CD14-positive monocyte (primary cell): ENCODE results near the gene TUSC2. TPM values are rescaled to one million over a fixed set of nuclear protein-coding genes. Genes with fewer than 3 reads are reported as not detected.

Source experiments
- DNase-seq, 3 donors: peaks; one replicate each; pipeline ENCODE4 v3.0.0-alpha.2; 2011 to 2022
- H2AFZ ChIP-seq: 2 replicates; pipeline ENCODE4 v1.6.0; 2012; ENCODE audit warnings: mild to moderate bottlenecking, low read depth, low read length, inconsistent platforms; ENCODE audit not compliant: insufficient read depth, poor library complexity, severe bottlenecking
- H3K27ac ChIP-seq, 2 donors: 1 replicate in 1 of 2; 2 replicates in 1 of 2; pipeline ENCODE4 v1.5.1; 2012 to 2013; ENCODE audit warnings: low read length in 2 of 2, control low read depth in 1 of 2, inconsistent platforms in 1 of 2, low read depth in 1 of 2, mild to moderate bottlenecking in 1 of 2
- H3K27me3 ChIP-seq, 2 donors: one replicate each; pipeline versions ENCODE4 v1.6.0 to v1.6.1; 2011 to 2013; ENCODE audit warnings: low read length in 2 of 2; ENCODE audit not compliant: control insufficient read depth in 2 of 2, insufficient read depth in 2 of 2
- H3K36me3 ChIP-seq, 2 donors: replicated peaks in 1 of 2; 1 replicate in 1 of 2; 2 replicates in 1 of 2; pipeline versions ENCODE4 v1.5.1 to v1.6.1; 2012 to 2013; ENCODE audit warnings: low read length in 2 of 2, control low read depth in 1 of 2, inconsistent platforms in 1 of 2, mild to moderate bottlenecking in 1 of 2; ENCODE audit not compliant: insufficient read depth in 2 of 2, control insufficient read depth in 1 of 2
- H3K4me1 ChIP-seq, 2 donors: 1 replicate in 1 of 2; 2 replicates in 1 of 2; pipeline versions ENCODE4 v1.5.1 to v1.6.1; 2012 to 2013; ENCODE audit warnings: low read length in 2 of 2, control low read depth in 1 of 2, inconsistent platforms in 1 of 2, mild to moderate bottlenecking in 1 of 2, moderate library complexity in 1 of 2; ENCODE audit not compliant: insufficient read depth in 2 of 2, control insufficient read depth in 1 of 2
- H3K4me2 ChIP-seq: replicated peaks from 2 replicates; pipeline ENCODE3; 2012; ENCODE audit warnings: low read length, moderate library complexity, mild to moderate bottlenecking; ENCODE audit not compliant: poor library complexity, severe bottlenecking; ENCODE audit errors: extremely low read depth
- H3K4me3 ChIP-seq, 3 experiments: fragments of 200-600 bp in 1 of 3; sonication (generic) in 1 of 3; replicated peaks in 1 of 3; 1 replicate in 2 of 3; 2 replicates in 1 of 3; pipeline ENCODE4 v1.5.1; 2011 to 2013; ENCODE audit warnings: low read length in 3 of 3, mild to moderate bottlenecking in 3 of 3, control low read depth in 2 of 3, low read depth in 2 of 3, inconsistent platforms in 1 of 3, moderate library complexity in 1 of 3
- H3K79me2 ChIP-seq: 2 replicates; pipeline ENCODE4 v1.6.0; 2012; ENCODE audit warnings: mild to moderate bottlenecking, control low read depth, inconsistent platforms, low read length, moderate library complexity; ENCODE audit not compliant: insufficient read depth
- H3K9ac ChIP-seq: 2 replicates; pipeline ENCODE4 v1.6.0; 2017; ENCODE audit warnings: low read length, mild to moderate bottlenecking; ENCODE audit not compliant: insufficient read depth, poor library complexity, severe bottlenecking
- H3K9me3 ChIP-seq, 2 donors: replicated peaks in 1 of 2; 1 replicate in 1 of 2; 2 replicates in 1 of 2; pipeline versions ENCODE4 v1.5.1 to v1.6.1; 2012 to 2013; ENCODE audit warnings: low read length in 2 of 2, control low read depth in 1 of 2; ENCODE audit not compliant: control insufficient read depth in 1 of 2, insufficient read depth in 1 of 2
- H4K20me1 ChIP-seq: 2 replicates; pipeline ENCODE4 v1.6.0; 2012; ENCODE audit warnings: mild to moderate bottlenecking, low read length, control low read depth, moderate library complexity; ENCODE audit not compliant: insufficient read depth
- H3K27ac Mint-ChIP-seq, 7 donors: one replicate each; pipeline ENCODE4 v1.8.0; 2020; ENCODE audit warnings: mild to moderate bottlenecking in 7 of 7, mixed read lengths in 7 of 7, moderate library complexity in 6 of 7, inconsistent platforms in 2 of 7
- H3K27me3 Mint-ChIP-seq, 3 donors: one replicate each; pipeline ENCODE4 v1.8.0; 2021 to 2022; ENCODE audit warnings: low read depth in 3 of 3, mild to moderate bottlenecking in 3 of 3, mixed read lengths in 3 of 3, moderate library complexity in 3 of 3, inconsistent platforms in 1 of 3
- H3K36me3 Mint-ChIP-seq, 2 donors: one replicate each; pipeline ENCODE4 v1.8.0; 2020; ENCODE audit warnings: mixed read lengths in 2 of 2, inconsistent platforms in 1 of 2, mild to moderate bottlenecking in 1 of 2
- H3K4me1 Mint-ChIP-seq: one replicate; pipeline ENCODE4 v1.8.0; 2020; ENCODE audit warnings: mild to moderate bottlenecking, mixed read lengths
- H3K4me3 Mint-ChIP-seq, 2 donors: one replicate each; pipeline ENCODE4 v1.8.0; 2020; ENCODE audit warnings: mild to moderate bottlenecking in 2 of 2, mixed read lengths in 2 of 2, moderate library complexity in 1 of 2
- H3K9me3 Mint-ChIP-seq, 7 donors: one replicate each; pipeline ENCODE4 v1.8.0; 2020 to 2022; ENCODE audit warnings: mixed read lengths in 7 of 7, mild to moderate bottlenecking in 6 of 7, moderate library complexity in 6 of 7, inconsistent platforms in 2 of 7
- WGBS: methylation state at CpG from one replicate; pipeline ENCODE4 v1.1.5; 2013; ENCODE audit warnings: missing lambda C conversion rate; ENCODE audit not compliant: insufficient coverage; 5-methylcytosine and 5-hydroxymethylcytosine counted together
- intact Hi-C, 2 donors: fragments of 100-400 bp; cut with micrococcal nuclease; formaldehyde crosslinking; loops; one replicate each; pipeline versions ENCODE4 v1.15.0 to v1.15.1; 2023
- polyA plus RNA-seq, 3 donors: library from polyadenylated mRNA; depleted of rRNA in 1 of 3; unstranded in 2 of 3; stranded (reverse) in 1 of 3; fragments of 300-500 nt in 2 of 3; fragments of >200 nt in 1 of 3; fragmentation: Illumina TruSeq in 2 of 3; gene quantifications; 1 replicate in 2 of 3; 2 replicates in 1 of 3; pipeline ENCODE4 v1.2.3, GENCODE V29; 2012 to 2021
- TF ChIP-seq, protein P1 (sequence below): fragments of 200-600 bp; IDR thresholded peaks from one replicate; pipeline ENCODE4 v1.8.0; 2022; ENCODE audit warnings: antibody characterized with exemption, mild to moderate bottlenecking

TUSC2 gene
- polyA plus RNA-seq, 3 donors: 22.6 to 55.7 (median 47.0) TPM

DNA sequence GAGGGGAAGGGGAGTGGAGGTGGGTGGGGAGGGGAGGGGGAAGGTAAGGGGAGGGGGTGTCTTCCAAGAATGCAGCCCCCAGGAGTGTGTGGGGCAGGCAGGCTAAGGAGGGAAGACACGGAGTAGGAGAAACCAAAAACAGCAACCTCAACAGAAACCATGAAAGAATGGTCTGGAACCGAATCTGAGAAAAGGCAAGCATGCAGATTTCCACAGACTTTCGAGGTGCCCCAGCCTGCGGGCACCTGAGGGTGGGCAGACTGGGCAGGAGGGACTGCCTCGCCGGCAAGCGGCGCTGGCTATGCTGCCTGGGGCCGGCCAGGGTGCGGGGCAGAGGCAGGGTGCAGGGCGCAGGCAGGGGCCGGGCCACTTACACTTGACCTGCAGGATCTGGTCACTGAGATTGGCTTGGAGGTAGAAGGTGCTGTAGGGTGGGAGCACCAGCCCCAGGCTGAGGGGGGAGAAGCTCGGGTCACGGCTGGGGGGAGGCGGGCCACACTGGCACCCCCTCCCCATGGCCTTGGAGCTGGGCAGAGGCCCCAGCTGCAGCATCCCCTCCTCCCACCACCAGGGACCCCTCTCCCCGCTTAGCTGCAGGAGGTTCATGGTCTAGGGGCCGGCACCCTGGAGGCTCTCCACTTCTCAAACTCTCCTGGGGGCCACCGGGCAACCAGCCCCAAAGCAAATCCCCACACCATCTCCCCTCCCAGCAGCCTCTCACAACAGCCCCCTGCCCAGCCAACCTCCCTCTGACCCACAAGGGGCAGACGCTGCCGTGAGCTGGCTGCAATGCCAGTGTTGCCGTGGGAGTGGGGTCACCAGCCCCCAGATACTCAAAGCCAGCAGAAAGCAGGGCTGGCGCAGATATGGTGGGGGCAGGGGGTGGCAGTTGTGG is 46.6 kb upstream of the TUSC2 start:
- no peaks in the 10 kb centered on the region for H3K36me3 Mint-ChIP-seq
- 76% methylated on average over 14 of the region's 22 CpGs for WGBS

DNA sequence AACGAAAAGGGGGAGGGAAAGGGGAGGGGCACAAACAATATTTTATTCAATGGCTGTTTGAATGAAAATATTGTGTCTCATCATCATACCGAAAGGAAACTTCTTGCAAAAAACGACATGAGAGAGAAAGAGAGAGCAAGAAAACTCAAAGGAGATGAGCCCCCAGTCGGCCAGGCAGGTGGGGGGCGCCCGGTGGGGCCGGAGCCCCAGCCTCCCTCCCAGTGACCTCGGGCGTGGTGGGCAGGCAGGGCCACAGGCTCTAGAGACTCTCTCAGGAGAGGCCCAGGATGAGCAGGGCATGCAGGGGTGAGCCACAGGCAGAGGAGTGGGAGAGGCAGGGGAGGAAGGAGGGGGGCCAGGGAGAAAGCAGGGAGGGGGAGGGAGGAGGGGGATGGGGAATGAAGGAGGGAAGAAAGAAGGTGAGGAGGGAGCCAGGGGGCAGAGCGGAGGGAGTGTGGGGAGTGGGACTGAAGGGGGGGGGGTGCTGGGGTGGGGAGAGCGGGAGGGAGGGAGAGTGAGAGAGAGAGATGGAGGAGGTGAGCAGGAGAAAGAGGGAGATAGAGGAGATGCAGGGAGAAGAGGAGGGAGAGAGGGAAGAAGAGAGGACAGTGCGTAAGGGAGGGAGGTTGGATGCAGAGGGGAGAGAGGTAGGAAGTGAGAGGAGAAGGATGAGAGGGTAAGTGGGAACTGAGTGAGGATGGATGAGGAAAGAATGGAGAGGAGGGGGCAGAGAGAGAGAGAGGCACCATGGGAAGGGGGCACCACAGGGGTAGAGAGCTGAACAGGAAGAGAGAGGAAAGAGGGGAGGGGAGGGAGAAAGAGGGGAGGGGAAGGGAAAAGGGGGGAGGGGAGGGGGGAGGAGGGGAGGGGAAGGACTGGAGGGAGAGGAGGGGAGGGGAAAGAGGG is 45.4 kb upstream of the TUSC2 start:
- intact Hi-C loops: no loop called here
- no peak overlapping the region for H3K4me3 ChIP-seq
- H3K36me3 ChIP-seq: no peaks in the 10 kb centered on the region
- no peak overlapping the region for H3K27ac ChIP-seq
- no peak overlapping the region for H3K9ac ChIP-seq
- H3K4me2 ChIP-seq: no peak overlapping the region
- Mint-ChIP-seq H3K36me3 (no peaks in the 10 kb centered on the region), H3K27ac (no peak overlapping the region), H3K9me3 (no peaks in the 10 kb centered on the region), H3K27me3 (peaks cover 5 to 6% (median 5%) of the 10 kb centered on the region in 3 donors), H3K4me1 (no peaks in the 10 kb centered on the region), H3K4me3 (peak overlapping the region in 1 of 2 donors; percentile 6)
- no peaks in the 10 kb centered on the region for H3K4me1 ChIP-seq
- H3K9me3 ChIP-seq: no peaks in the 10 kb centered on the region
- no peaks in the 10 kb centered on the region for H4K20me1 ChIP-seq
- WGBS: 68% methylated on average over 4 of the region's 12 CpGs
- TF ChIP-seq, protein P1, sequence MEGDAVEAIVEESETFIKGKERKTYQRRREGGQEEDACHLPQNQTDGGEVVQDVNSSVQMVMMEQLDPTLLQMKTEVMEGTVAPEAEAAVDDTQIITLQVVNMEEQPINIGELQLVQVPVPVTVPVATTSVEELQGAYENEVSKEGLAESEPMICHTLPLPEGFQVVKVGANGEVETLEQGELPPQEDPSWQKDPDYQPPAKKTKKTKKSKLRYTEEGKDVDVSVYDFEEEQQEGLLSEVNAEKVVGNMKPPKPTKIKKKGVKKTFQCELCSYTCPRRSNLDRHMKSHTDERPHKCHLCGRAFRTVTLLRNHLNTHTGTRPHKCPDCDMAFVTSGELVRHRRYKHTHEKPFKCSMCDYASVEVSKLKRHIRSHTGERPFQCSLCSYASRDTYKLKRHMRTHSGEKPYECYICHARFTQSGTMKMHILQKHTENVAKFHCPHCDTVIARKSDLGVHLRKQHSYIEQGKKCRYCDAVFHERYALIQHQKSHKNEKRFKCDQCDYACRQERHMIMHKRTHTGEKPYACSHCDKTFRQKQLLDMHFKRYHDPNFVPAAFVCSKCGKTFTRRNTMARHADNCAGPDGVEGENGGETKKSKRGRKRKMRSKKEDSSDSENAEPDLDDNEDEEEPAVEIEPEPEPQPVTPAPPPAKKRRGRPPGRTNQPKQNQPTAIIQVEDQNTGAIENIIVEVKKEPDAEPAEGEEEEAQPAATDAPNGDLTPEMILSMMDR: no peak
- no peak overlapping the region for H2AFZ ChIP-seq
- no peak for DNase-seq
- no peaks in the 10 kb centered on the region for H3K79me2 ChIP-seq
- H3K27me3 ChIP-seq: no peaks in the 10 kb centered on the region

More for the DNA sequence above, 46.6 kb upstream of the TUSC2 start:
- Histone ChIP-seq H3K4me1 (no peaks in the 10 kb centered on the region), H3K9ac (no peak overlapping the region), H3K4me3 (no peak overlapping the region), H4K20me1 (no peaks in the 10 kb centered on the region), H3K36me3 (no peaks in the 10 kb centered on the region), H3K4me2 (no peak overlapping the region), H3K27ac (no peak overlapping the region), H3K9me3 (no peaks in the 10 kb centered on the region), H3K27me3 (no peaks in the 10 kb centered on the region), H3K79me2 (no peaks in the 10 kb centered on the region), H2AFZ (no peak overlapping the region)
- TF ChIP-seq, protein P1: no peak
- Mint-ChIP-seq H3K4me1 (no peaks in the 10 kb centered on the region), H3K4me3 (no peak overlapping the region), H3K27me3 (peaks cover 5 to 6% (median 5%) of the 10 kb centered on the region in 3 donors), H3K9me3 (no peaks in the 10 kb centered on the region), H3K27ac (no peak overlapping the region)
- intact Hi-C loops: no loop called here
- DNase-seq: no peak
